MCF 10A (cell line): ENCODE results near the gene SOS2. TPM values are rescaled to one million over a fixed set of nuclear protein-coding genes. Genes with fewer than 3 reads are reported as not detected.
"Not testable (repeated sequence)": the region's sequence is repeated elsewhere in the genome, so short reads cannot be mapped to it uniquely, and the experiment has no call there.

Source experiments
- BruUV-seq: library from RNA; stranded (reverse); fragments of 400-500 nt; replicated peaks from 2 replicates; lab custom pipeline; 2021; lab: Mats Ljungman, UMichigan
- CTCF ChIA-PET: fragments of 300-600 bp; sonication (Branson Sonifier 250); formaldehyde crosslinking; extraction: SDS; loops from one replicate; lab custom pipeline; 2021; ENCODE audit warnings: antibody characterized with exemption, inconsistent platforms; lab: Yijun Ruan, JAX
- POLR2A ChIA-PET: fragments of 300-600, 350-650 bp; sonication (Branson Sonifier 250); formaldehyde crosslinking; extraction: SDS; loops from one replicate; lab custom pipeline; 2020; ENCODE audit warnings: antibody characterized with exemption, inconsistent platforms; lab: Yijun Ruan, JAX
- DNase-seq: peaks from one replicate; pipeline ENCODE4 v3.0.0-alpha.2; 2018; ENCODE audit not compliant: unreplicated experiment
- H3K27ac Mint-ChIP-seq: one replicate; pipeline ENCODE4 v1.8.0; 2022; ENCODE audit warnings: mild to moderate bottlenecking, low read depth, mixed read lengths; ENCODE audit not compliant: unreplicated experiment
- H3K27me3 Mint-ChIP-seq: one replicate; pipeline ENCODE4 v1.8.0; 2022; ENCODE audit warnings: mixed read lengths; ENCODE audit not compliant: insufficient read depth, unreplicated experiment
- H3K36me3 Mint-ChIP-seq: one replicate; pipeline ENCODE4 v1.8.0; 2022; ENCODE audit warnings: mild to moderate bottlenecking, moderate library complexity, mixed read lengths; ENCODE audit not compliant: insufficient read depth, unreplicated experiment
- H3K4me1 Mint-ChIP-seq: one replicate; pipeline ENCODE4 v1.8.0; 2022; ENCODE audit warnings: mixed read lengths; ENCODE audit not compliant: insufficient read depth, unreplicated experiment
- H3K4me3 Mint-ChIP-seq: one replicate; pipeline ENCODE4 v1.8.0; 2022; ENCODE audit warnings: mild to moderate bottlenecking, moderate library complexity, mixed read lengths; ENCODE audit not compliant: unreplicated experiment
- H3K9me3 Mint-ChIP-seq: one replicate; pipeline ENCODE4 v1.8.0; 2022; ENCODE audit warnings: mixed read lengths; ENCODE audit not compliant: unreplicated experiment
- intact Hi-C: fragments of 100-400 bp; cut with micrococcal nuclease; formaldehyde crosslinking; loops from 2 replicates; pipeline ENCODE4 v1.14.1; 2022
- total RNA-seq: library from RNA; stranded (reverse); gene quantifications from 2 replicates; pipeline ENCODE4 v1.2.3, GENCODE V29; 2022
- TF ChIP-seq, protein P1 (sequence below): fragments of 200-600 bp; IDR thresholded peaks from one replicate; pipeline ENCODE4 v1.8.0; 2022; ENCODE audit warnings: antibody characterized with exemption, mild to moderate bottlenecking; ENCODE audit not compliant: unreplicated experiment

SOS2 gene
- total RNA-seq, 1 experiment from 2014 or later = 19.0 TPM

DNA sequence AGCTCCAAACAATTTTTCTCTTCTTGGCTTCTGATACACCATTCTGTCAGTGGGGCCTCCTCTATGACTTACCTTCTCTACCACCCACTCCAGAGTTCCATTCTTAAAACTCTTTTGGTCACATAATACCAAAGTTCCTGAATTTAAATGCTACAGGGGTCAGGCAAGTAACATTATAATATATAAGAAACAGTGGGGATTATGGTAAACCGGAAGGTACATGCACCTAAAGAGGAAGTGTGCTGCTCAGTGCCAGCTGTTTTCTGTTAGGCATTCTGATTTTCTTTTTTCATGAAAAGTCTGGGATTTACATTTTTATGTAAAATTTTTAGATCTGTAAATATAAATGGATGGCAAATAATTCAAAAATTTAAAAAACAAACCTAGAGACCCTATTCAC is 39.9 kb downstream of the SOS2 start:
- Mint-ChIP-seq H3K27me3 (no peaks in the 10 kb centered on the region), H3K36me3 (peaks cover 36% of the 10 kb centered on the region), H3K4me1 (no peaks in the 10 kb centered on the region), H3K27ac (no peak overlapping the region), H3K9me3 (no peaks in the 10 kb centered on the region), H3K4me3 (no peak overlapping the region)
- no peak for DNase-seq
- POLR2A ChIA-PET = no interaction called here
- intact Hi-C loops = no loop called here
- CTCF ChIA-PET = interaction anchor here (0.6 kb wide), 2 partner anchors 63 to 252 kb away, joined by 3 to 4 read pairs; no protein-coding TSS in a partner anchor
- no TSS peak for BruUV-seq
- TF ChIP-seq, protein P1, sequence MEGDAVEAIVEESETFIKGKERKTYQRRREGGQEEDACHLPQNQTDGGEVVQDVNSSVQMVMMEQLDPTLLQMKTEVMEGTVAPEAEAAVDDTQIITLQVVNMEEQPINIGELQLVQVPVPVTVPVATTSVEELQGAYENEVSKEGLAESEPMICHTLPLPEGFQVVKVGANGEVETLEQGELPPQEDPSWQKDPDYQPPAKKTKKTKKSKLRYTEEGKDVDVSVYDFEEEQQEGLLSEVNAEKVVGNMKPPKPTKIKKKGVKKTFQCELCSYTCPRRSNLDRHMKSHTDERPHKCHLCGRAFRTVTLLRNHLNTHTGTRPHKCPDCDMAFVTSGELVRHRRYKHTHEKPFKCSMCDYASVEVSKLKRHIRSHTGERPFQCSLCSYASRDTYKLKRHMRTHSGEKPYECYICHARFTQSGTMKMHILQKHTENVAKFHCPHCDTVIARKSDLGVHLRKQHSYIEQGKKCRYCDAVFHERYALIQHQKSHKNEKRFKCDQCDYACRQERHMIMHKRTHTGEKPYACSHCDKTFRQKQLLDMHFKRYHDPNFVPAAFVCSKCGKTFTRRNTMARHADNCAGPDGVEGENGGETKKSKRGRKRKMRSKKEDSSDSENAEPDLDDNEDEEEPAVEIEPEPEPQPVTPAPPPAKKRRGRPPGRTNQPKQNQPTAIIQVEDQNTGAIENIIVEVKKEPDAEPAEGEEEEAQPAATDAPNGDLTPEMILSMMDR = no peak

DNA sequence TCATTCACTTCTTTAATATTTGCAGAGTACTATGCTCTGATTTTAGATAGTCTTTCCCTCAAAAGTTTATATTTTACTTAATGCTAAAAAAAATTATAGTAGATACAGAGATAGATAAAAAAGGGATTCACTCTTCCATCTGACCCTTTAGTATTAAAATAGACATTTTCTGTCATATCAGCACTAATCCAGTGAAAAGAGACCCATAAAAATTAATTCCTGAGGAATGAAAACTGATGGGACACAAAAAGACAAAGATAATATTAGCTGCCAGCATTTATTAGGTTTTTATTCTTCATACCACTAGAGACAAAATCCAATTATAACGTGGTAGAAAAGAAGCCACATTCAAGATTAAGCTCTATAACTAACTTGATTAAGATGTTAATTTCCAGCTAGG is 45.3 kb downstream of the SOS2 start:
- no peak for DNase-seq
- Mint-ChIP-seq H3K9me3 (no peaks in the 10 kb centered on the region), H3K27ac (no peak overlapping the region), H3K4me1 (no peaks in the 10 kb centered on the region), H3K4me3 (no peak overlapping the region), H3K36me3 (peaks cover 16% of the 10 kb centered on the region), H3K27me3 (no peaks in the 10 kb centered on the region)
- intact Hi-C loops = no loop called here
- CTCF ChIA-PET = interaction anchor here (0.6 kb wide), 2 partner anchors 28 to 94 kb away, joined by 3 to 4 read pairs; no protein-coding TSS in a partner anchor
- BruUV-seq = no TSS peak
- POLR2A ChIA-PET = interaction anchor here (0.9 to 2.5 kb wide), 2 partner anchors 16 to 261 kb away, joined by 3 to 5 read pairs; no protein-coding TSS in a partner anchor
- TF ChIP-seq, protein P1 = no peak

DNA sequence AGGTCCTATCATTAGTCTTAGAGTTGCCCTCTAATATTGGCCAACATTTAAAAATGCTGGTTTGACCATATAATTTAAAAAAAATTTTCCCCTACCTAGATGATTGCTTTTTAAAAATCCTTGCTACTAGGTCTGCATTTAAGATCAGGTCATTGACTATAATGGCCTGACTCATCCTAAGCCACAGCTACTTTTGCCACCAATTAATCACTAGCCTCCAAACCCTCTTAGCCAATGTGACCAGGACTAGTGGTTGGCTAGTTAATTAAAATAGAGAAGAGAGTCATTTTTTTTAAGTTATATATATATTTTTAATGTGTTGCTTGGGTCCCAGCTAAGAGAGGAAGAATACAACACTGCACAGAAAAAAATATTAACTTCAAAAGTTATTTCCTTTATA is 57.5 kb downstream of the SOS2 start:
- ChIA-PET CTCF (no interaction called here), POLR2A (interaction anchor here (0.5 to 1.7 kb wide), 4 partner anchors 15 to 783 kb away, joined by 3 read pairs; no protein-coding TSS in a partner anchor)
- H3K27ac Mint-ChIP-seq = no peak overlapping the region
- peaks cover 14% of the 10 kb centered on the region for H3K36me3 Mint-ChIP-seq
- TF ChIP-seq, protein P1 = no peak
- DNase-seq = no peak
- H3K4me3 Mint-ChIP-seq = no peak overlapping the region
- no peaks in the 10 kb centered on the region for H3K4me1 Mint-ChIP-seq
- H3K9me3 Mint-ChIP-seq = no peaks in the 10 kb centered on the region
- BruUV-seq = no TSS peak
- no peaks in the 10 kb centered on the region for H3K27me3 Mint-ChIP-seq
- intact Hi-C loops = no loop called here

DNA sequence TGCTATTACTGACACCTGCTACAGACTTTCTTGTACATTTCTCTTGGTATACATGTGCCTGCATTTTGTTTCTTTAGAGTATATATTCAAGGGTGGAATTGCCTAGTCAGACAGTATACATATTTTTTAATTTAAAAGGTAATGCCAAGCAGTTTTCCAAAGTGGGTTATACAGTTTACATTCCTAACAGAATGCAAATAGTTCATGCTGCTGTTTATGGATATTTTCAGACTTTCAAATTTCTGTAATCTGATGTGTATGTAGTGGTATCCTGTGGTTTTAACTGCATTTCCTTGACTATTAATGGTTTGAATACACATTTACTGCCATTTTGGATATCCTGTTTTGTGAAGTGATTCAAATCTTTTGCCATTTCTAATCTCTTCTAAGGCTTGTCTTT is 59.5 kb downstream of the SOS2 start:
- no peaks in the 10 kb centered on the region for H3K36me3 Mint-ChIP-seq
- DNase-seq = no peak
- H3K27me3 Mint-ChIP-seq = no peaks in the 10 kb centered on the region
- TF ChIP-seq, protein P1 = no peak
- POLR2A ChIA-PET = no interaction called here
- H3K9me3 Mint-ChIP-seq = no peaks in the 10 kb centered on the region
- no peak overlapping the region for H3K27ac Mint-ChIP-seq
- intact Hi-C loops = no loop called here
- H3K4me1 Mint-ChIP-seq = no peaks in the 10 kb centered on the region
- H3K4me3 Mint-ChIP-seq = no peak overlapping the region
- no TSS peak for BruUV-seq
- CTCF ChIA-PET = no interaction called here

DNA sequence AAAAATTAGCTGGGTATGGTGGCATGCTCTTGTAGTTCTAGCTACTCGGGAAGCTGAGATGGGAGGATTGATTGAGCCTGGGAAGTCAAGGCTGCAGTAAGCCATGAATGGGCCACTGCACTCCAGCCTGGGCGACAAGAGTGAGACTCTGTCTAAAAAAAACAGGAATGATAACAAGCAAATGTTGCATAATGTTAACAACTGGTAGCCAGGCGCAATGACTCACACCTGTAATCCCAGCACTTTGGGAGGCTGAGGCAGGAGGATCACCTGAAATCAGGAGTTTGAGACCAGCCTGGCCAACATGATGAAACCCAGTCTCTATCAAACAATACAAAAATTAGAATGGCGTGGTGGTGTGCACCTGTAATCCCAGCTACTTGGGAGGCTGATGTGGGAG is 64.0 kb downstream of the SOS2 start:
- H3K4me3 Mint-ChIP-seq, H3K4me1 Mint-ChIP-seq, POLR2A ChIA-PET, H3K9me3 Mint-ChIP-seq, DNase-seq, intact Hi-C loops, H3K36me3 Mint-ChIP-seq, BruUV-seq, H3K27me3 Mint-ChIP-seq, H3K27ac Mint-ChIP-seq: not testable (repeated sequence)
- CTCF ChIA-PET = interaction anchor here (0.5 to 0.7 kb wide), 2 partner anchors 17 to 284 kb away, joined by 3 read pairs; no protein-coding TSS in a partner anchor
